Lower leg skin (tissue), 4 donors: ENCODE measurements around the gene TAF5. TPM values are rescaled to one million over a fixed set of nuclear protein-coding genes. Genes with fewer than 3 reads are reported as not detected.

Experiments used
- DNase-seq, 2 donors: peaks; one replicate each; pipeline ENCODE4 v3.0.0-alpha.2; 2019; ENCODE audit warnings: low spot score in 2 of 2
- H3K4me3 ChIP-seq: fragments of 200-600 bp; sonication (generic); 2 replicates; pipeline ENCODE4 v1.5.1; 2017; ENCODE audit warnings: mild to moderate bottlenecking, low read depth; ENCODE audit not compliant: poor library complexity, severe bottlenecking
- POLR2A ChIP-seq, 2 donors: fragments of 450-650 bp; IDR thresholded peaks; one replicate each; pipeline ENCODE4 v1.6.1; 2016 to 2017; ENCODE audit warnings: antibody characterized with exemption in 2 of 2, mild to moderate bottlenecking in 1 of 2, moderate library complexity in 1 of 2
- WGBS, 2 donors: methylation state at CpG; one replicate each; pipeline ENCODE4 v1.1.5; 2018; 5-methylcytosine and 5-hydroxymethylcytosine counted together
- intact Hi-C: fragments of 100-400 bp; cut with DNase I; formaldehyde crosslinking; loops from one replicate; pipeline ENCODE4 v1.15.0; 2023; ENCODE audit warnings: low total_unique reads
- total RNA-seq, 4 donors: library from RNA; depleted of rRNA; stranded (reverse); fragments of >200 nt; gene quantifications; one replicate each; pipeline ENCODE4 v1.1.0, GENCODE V29; 2016
- TF ChIP-seq, protein P1 (sequence below), 3 donors: fragments of 450-650 bp; IDR thresholded peaks; one replicate each; pipeline ENCODE4 v1.5.1; 2016; ENCODE audit warnings: antibody characterized with exemption in 3 of 3, mild to moderate bottlenecking in 3 of 3, moderate library complexity in 2 of 3

TAF5 gene
- total RNA-seq, result 1 to 10 TPM; 4.1 to 8.9 (median 6.1) TPM

DNA sequence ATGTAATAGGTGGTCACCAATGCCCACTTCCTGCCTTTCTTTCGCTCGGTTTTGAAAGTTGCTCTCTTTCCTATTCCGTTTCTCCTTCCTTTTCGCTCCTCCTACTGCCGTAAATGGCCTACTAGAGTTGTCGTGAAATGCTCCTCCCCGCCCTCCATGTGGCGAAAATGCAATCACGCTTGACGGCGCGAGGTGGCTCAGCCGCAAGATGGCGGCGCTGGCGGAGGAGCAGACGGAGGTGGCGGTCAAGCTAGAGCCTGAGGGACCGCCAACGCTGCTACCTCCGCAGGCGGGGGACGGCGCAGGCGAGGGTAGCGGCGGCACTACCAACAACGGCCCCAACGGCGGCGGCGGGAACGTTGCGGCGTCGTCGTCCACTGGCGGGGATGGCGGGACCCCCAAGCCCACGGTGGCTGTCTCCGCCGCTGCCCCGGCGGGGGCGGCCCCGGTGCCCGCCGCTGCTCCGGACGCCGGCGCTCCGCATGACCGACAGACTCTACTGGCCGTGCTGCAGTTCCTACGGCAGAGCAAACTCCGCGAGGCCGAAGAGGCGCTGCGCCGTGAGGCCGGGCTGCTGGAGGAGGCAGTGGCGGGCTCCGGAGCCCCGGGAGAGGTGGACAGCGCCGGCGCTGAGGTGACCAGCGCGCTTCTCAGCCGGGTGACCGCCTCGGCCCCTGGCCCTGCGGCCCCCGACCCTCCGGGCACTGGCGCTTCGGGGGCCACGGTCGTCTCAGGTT, at the start of gene TAF5:
TSS of gene TAF5 (plus strand) at position 195 of the 737 bp plus-strand sequence. CDS start at position 209, 14 bp downstream.
- WGBS, 2 donors, result 0 to 1% methylated on average over 18 to 45 of the region's 81 CpGs
- TF ChIP-seq, protein P1, sequence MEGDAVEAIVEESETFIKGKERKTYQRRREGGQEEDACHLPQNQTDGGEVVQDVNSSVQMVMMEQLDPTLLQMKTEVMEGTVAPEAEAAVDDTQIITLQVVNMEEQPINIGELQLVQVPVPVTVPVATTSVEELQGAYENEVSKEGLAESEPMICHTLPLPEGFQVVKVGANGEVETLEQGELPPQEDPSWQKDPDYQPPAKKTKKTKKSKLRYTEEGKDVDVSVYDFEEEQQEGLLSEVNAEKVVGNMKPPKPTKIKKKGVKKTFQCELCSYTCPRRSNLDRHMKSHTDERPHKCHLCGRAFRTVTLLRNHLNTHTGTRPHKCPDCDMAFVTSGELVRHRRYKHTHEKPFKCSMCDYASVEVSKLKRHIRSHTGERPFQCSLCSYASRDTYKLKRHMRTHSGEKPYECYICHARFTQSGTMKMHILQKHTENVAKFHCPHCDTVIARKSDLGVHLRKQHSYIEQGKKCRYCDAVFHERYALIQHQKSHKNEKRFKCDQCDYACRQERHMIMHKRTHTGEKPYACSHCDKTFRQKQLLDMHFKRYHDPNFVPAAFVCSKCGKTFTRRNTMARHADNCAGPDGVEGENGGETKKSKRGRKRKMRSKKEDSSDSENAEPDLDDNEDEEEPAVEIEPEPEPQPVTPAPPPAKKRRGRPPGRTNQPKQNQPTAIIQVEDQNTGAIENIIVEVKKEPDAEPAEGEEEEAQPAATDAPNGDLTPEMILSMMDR (IDR thresholded peaks at IDR 0.05), result no peak
- peak in 1 of 2 donors; percentile 18 for TF ChIP-seq POLR2A (IDR thresholded peaks at IDR 0.05)
- peak within 1 kb of the TSS; percentile 78 for H3K4me3 ChIP-seq
- peak; percentile 94 to 97 for DNase-seq
- intact Hi-C loops, result no loop called here

DNA sequence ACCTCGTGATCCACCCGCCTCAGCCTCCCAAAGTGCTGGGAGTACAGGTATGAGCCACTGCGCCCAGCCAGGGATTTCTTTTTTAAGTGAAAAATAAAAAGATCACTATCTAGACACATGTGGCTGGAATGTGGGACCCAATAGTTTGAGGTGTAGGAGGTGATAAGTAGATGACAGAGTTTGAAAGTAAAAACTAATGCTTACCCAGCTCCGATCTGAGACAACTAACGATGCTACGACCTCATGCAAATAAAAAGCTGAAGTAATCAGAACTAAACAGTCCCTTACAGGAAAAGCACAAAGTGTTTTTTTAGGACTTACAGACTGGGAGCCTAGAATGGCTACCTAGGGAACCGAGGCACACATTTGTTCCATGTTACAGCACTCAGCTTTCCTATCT, 39.9 kb upstream of the TAF5 start:
- TF ChIP-seq POLR2A (IDR thresholded peaks at IDR 0.05), result no peak
- TF ChIP-seq, protein P1 (IDR thresholded peaks at IDR 0.05), result no peak
- no peak overlapping the region for H3K4me3 ChIP-seq
- no peak for DNase-seq
- intact Hi-C loops, result no loop called here
- WGBS, 2 donors, result 92 to 97% methylated on average over 7 of the region's 7 CpGs

DNA sequence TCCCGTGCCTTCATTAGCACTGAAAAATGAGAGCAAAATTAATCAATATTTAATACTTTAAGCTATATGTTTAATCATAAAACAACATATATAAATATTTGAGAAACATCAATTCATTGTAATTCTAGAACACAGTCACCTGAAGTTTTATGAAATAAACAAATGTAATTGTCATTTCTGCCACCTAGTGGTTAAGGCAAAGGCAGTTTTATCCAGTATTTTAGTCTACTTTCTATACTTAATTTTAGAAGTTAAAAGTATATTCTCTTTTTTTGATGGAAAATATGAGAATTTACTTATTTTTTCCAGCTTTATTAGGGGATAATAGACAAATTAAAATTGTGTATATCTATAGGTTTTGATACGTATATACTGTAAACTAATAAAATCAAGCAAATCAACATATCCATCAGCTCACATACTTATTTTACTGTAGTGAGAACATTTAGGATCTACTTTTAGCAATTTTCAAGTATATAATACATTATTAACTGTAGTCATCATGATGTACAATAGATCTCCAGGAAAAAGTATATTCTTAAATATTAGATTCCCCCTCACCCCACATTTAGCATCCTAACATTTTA, 33.7 kb upstream of the TAF5 start:
- intact Hi-C loops, result no loop called here
- WGBS, 2 donors, result 85 to 92% methylated on average over 2 of the region's 2 CpGs
- no peak overlapping the region for H3K4me3 ChIP-seq

DNA sequence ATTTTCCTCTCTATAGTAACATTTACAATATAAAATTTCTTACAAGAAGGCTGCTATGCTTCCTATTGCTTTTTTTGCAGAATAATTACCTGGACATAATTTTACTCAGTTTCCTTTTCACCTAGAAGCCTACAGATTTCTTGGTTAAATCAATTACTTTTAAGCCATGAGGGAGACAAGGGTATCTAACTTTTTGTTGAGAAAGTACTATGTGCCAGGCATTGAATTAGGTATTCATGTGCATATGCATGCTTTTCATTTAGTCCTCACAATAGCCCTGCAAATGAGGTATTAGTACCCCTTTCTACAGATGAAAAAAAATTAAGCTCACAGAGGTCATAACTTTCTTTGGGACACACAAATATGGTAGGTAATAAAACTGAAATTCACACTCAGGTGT, 33.2 kb upstream of the TAF5 start:
- no peak for TF ChIP-seq POLR2A (IDR thresholded peaks at IDR 0.05)
- TF ChIP-seq, protein P1 (IDR thresholded peaks at IDR 0.05), result no peak
- intact Hi-C loops, result no loop called here
- DNase-seq, result no peak
- no peak overlapping the region for H3K4me3 ChIP-seq

More for the DNA sequence above, 33.7 kb upstream of the TAF5 start:
- no peak for TF ChIP-seq POLR2A (IDR thresholded peaks at IDR 0.05)
- TF ChIP-seq, protein P1 (IDR thresholded peaks at IDR 0.05), result no peak
- no peak for DNase-seq

DNA sequence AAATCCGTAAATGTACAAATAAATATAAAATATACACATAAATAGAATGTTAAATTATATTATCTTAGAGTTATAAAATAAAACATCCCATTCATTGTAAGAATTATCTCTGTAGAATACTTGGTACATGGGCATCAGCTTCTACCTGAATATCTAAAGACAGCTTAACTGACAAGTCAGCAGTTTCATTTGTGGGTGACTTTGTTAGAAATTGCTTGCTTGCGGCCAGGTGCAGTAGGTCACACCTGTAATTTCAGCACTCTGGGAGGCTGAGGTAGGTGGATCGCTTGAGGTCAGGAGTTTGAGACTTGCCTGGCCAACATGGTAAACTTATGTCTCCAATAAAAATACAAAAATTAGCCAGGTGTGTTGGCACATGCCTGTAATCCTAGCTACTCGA, 31.4 kb upstream of the TAF5 start:
- 87 to 93% methylated on average over 4 of the region's 4 CpGs for WGBS, 2 donors
- no peak overlapping the region for H3K4me3 ChIP-seq
- intact Hi-C loops, result no loop called here
- TF ChIP-seq POLR2A (IDR thresholded peaks at IDR 0.05), result no peak
- TF ChIP-seq, protein P1 (IDR thresholded peaks at IDR 0.05), result no peak
- DNase-seq, result no peak
